Aorta (tissue), 5 donors: ENCODE measurements around the gene PDE4B. TPM values are rescaled to one million over a fixed set of nuclear protein-coding genes. Genes with fewer than 3 reads are reported as not detected.
"Not testable (repeated sequence)": the region's sequence is repeated elsewhere in the genome, so short reads cannot be mapped to it uniquely, and the experiment has no call there.

Experiments
- ATAC-seq: fragments of 200-7000 bp; cut with Tn5 transposase; one replicate; pipeline ENCODE4 v1.9.1; 2022; ENCODE audit warnings: moderate library complexity; ENCODE audit not compliant: low FRiP score
- DNase-seq, 2 donors: peaks; one replicate each; pipeline ENCODE4 v3.0.0-alpha.2; 2020
- H3K27ac ChIP-seq, 2 donors: one replicate each; pipeline ENCODE4 v1.5.1; 2013; ENCODE audit warnings: low read length in 2 of 2, mild to moderate bottlenecking in 2 of 2, moderate library complexity in 2 of 2, control low read depth in 1 of 2, inconsistent platforms in 1 of 2, low read depth in 1 of 2
- H3K27me3 ChIP-seq, 2 donors: one replicate each; pipeline ENCODE4 v1.6.1; 2013; ENCODE audit warnings: control low read depth in 1 of 2, low read length in 1 of 2, mild to moderate bottlenecking in 1 of 2, moderate library complexity in 1 of 2; ENCODE audit not compliant: insufficient read depth in 2 of 2, control insufficient read depth in 1 of 2
- H3K36me3 ChIP-seq, 2 donors: one replicate each; pipeline ENCODE4 v1.6.1; 2013; ENCODE audit warnings: control low read depth in 1 of 2, low read length in 1 of 2, mild to moderate bottlenecking in 1 of 2; ENCODE audit not compliant: insufficient read depth in 2 of 2, control insufficient read depth in 1 of 2
- H3K4me1 ChIP-seq, 2 donors: one replicate each; pipeline ENCODE4 v1.6.1; 2013; ENCODE audit warnings: low read length in 2 of 2, control low read depth in 1 of 2, mild to moderate bottlenecking in 1 of 2, moderate library complexity in 1 of 2; ENCODE audit not compliant: insufficient read depth in 2 of 2, control insufficient read depth in 1 of 2
- H3K4me3 ChIP-seq, 2 donors: one replicate each; pipeline ENCODE4 v1.5.1; 2013; ENCODE audit warnings: low read length in 2 of 2, control low read depth in 1 of 2, mild to moderate bottlenecking in 1 of 2
- H3K9me3 ChIP-seq: one replicate; pipeline ENCODE4 v1.6.1; 2013; ENCODE audit warnings: mild to moderate bottlenecking, low read length; ENCODE audit not compliant: control insufficient read depth
- WGBS, 2 donors: extraction: QIAGEN DNeasy Blood & Tissue Kit; methylation state at CpG; one replicate each; pipeline ENCODE4 v1.1.7; 2013; 5-methylcytosine and 5-hydroxymethylcytosine counted together
- intact Hi-C, 2 donors: fragments of 100-400 bp; cut with DNase I; formaldehyde crosslinking; loops; one replicate each; pipeline versions ENCODE4 v1.14.2 to v1.15.0; 2022
- polyA plus RNA-seq, 2 donors: library from polyadenylated mRNA; stranded (reverse); fragments of 200-250 nt; gene quantifications; one replicate each; pipeline ENCODE4 v1.2.3, GENCODE V29; 2013
- total RNA-seq, 2 donors: library from RNA; stranded (reverse); fragmentation: NEBNext Ultra II Directional; extraction: Animal tissue kit (Norgen Biotek cat#: 25700); gene quantifications; one replicate each; pipeline ENCODE4 v1.2.1, GENCODE V29; 2021
- donor health status: healthy with polysubstance abuse.
- donor health status: Bipolar disorder and iron deficiency.
- donor health status: DM: no; HTN: no; CAD: no.
- donor health status: DM: no; HTN: no; CAD: no.
- donor health status: DM: yes; HTN: yes; CAD: no.

PDE4B gene
- total and polyA plus RNA-seq, 4 donors = 4.8 to 24.5 (median 12.5) TPM

DNA sequence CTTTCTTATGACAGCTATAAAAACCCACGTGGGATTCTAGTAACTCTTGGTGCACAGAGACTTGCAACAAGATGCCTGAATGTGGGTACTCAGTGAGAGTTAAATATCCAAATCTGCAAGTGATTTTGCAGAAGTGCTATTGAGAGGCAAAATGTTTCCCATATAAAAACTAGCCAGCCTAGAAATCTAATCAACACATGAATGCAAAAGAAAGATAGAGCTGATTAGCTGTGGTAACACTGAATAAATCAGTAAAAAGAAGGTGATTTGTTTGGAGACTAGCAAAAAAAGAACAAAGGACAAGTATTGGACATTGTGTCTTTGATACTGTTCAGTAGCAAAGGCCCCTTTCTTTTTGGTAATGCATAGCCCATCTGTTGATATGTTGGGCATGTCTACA lies 527.5 kb downstream of the PDE4B start:
- Histone ChIP-seq H3K27ac (no peak overlapping the region), H3K4me1 (peaks cover 0 to 3% of the 10 kb centered on the region in 2 donors), H3K27me3 (no peaks in the 10 kb centered on the region), H3K36me3 (no peaks in the 10 kb centered on the region), H3K9me3 (no peaks in the 10 kb centered on the region), H3K4me3 (no peak overlapping the region)
- 44 to 49% methylated on average over 1 of the region's 1 CpG for WGBS, 2 donors
- DNase-seq (no peak), ATAC-seq (no peak)
- intact Hi-C loops = loop anchor here in 1 of 2 donors (5.0 kb wide), 1 partner anchor 53 kb away; no protein-coding TSS in a partner anchor

DNA sequence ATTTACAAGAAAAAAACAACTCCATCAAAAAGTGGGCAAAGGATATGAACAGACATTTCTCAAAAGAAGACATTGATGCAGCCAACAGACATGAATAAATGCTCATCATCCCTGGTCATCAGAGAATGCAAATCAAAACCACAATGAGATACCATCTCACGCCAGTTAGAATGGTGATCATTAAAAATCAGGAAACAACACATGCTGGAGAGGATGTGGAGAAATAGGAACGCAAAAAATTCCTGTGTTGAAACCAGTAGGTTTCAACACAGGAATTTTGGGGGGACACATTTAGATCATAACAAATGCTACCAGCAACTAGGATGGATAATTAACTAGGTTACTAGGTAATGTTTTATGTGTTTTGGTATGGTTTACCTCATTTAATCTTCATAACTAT lies 529.8 kb downstream of the PDE4B start:
- not testable (repeated sequence) for H3K9me3 ChIP-seq, H3K36me3 ChIP-seq, H3K27me3 ChIP-seq, H3K27ac ChIP-seq, ATAC-seq, H3K4me3 ChIP-seq, H3K4me1 ChIP-seq, DNase-seq
- 96 to 97% methylated on average over 2 of the region's 2 CpGs for WGBS, 2 donors
- intact Hi-C loops = loop anchor here in 1 of 2 donors (5.0 kb wide), 1 partner anchor 55 kb away; no protein-coding TSS in a partner anchor

DNA sequence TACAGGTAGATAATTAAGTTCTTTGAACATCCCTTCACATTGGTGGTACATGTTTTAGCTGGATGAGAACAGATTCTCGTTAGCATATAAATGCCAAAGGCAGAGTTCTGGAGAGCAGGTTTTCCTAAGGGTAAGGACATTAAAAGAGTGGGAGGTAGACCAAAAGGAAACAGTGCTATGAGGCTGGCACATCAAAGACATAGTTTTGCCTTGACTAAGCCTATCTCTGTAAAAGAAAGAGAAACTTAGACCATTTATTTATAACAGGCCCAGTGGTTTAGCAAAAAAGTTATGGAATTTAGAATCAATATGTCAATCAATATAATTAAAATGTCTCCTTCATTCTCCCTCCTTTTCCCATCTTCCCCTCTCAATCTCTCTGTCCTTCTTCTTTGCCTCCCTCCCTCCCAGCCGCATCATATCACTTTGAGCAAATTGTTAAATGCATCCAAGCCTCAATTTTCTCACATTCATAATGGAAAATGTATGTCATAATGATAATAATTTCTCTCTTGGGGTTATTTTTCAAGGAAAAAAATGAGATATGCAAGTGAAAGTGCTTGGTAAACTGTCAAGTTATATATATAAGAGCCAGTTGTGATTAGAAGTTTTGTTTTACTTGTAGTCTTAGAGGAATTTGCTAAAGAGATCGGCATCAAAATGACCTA lies 531.4 kb downstream of the PDE4B start:
- intact Hi-C loops = loop anchor here in 1 of 2 donors (5.0 kb wide), 1 partner anchor 57 kb away; no protein-coding TSS in a partner anchor
- no peak for ATAC-seq
- WGBS, 2 donors = 40 to 48% methylated on average over 3 of the region's 3 CpGs

DNA sequence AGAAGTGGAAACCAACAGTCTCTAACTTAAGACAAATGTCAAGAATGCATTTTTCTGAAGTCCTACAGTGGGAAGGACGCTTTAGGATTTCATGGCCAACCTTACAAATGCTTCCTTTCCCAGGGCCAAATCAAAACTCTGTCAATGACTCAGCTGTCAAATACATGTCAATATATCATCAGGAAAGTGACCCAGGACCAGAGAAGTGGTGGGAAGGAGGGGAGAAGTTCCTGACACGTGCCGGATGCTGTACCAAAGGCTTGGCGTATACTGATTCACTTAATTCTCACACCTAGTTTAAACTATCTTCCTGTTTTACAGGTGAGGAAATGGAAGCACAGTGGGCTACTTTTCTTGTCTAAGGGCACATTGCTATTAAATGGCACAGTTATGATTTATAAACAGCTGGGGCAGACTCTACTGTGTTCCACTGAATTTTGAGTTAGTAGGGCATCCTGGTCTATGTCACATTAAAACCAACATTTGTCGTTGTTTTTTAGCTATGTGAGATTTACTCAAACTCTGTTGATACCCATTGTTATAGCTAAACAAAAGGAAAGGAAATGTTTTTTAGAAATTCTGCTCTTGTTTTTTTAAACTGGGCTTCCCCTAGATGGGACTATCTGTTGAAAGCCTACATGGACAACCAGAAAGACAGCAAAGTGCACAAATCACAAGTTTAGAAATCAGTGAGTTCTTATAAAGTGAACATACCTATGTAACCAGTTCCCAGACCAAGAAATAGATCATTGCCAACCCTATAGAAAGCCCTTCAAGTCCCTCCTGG lies 533.1 kb downstream of the PDE4B start:
- WGBS, 2 donors = 95 to 96% methylated on average over 5 of the region's 5 CpGs
- H3K27ac ChIP-seq = no peak overlapping the region
- DNase-seq = no peak
- H3K27me3 ChIP-seq = no peaks in the 10 kb centered on the region
- no peaks in the 10 kb centered on the region for H3K9me3 ChIP-seq
- H3K4me1 ChIP-seq = no peaks in the 10 kb centered on the region
- H3K36me3 ChIP-seq = no peaks in the 10 kb centered on the region
- ATAC-seq = no peak
- intact Hi-C loops = no loop called here
- H3K4me3 ChIP-seq = no peak overlapping the region

More for the DNA sequence above, 531.4 kb downstream of the PDE4B start:
- no peaks in the 10 kb centered on the region for H3K4me1 ChIP-seq
- no peaks in the 10 kb centered on the region for H3K36me3 ChIP-seq
- DNase-seq = no peak
- H3K4me3 ChIP-seq = no peak overlapping the region
- no peak overlapping the region for H3K27ac ChIP-seq
- no peaks in the 10 kb centered on the region for H3K27me3 ChIP-seq
- no peaks in the 10 kb centered on the region for H3K9me3 ChIP-seq

DNA sequence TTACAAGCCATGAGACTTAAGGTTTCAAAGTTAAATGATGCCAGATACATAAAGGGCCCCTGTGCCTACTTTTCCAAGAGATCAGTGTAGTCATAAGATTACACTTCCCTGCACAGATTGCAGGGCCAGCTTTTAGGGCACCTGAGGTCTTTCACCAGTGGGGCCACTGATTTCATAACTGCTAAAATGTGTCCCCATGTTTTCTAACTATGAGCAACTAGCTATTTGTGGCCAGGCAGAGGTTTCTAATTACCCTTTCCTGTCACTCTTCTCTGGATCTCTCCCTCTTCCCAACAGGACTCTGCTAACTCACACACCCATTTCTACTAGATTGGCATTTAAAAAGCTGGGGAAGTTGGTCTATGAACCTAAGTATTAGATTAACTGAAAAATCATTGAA lies 534.2 kb downstream of the PDE4B start:
- no peak for ATAC-seq
- no peak overlapping the region for H3K4me3 ChIP-seq
- intact Hi-C loops = no loop called here

DNA sequence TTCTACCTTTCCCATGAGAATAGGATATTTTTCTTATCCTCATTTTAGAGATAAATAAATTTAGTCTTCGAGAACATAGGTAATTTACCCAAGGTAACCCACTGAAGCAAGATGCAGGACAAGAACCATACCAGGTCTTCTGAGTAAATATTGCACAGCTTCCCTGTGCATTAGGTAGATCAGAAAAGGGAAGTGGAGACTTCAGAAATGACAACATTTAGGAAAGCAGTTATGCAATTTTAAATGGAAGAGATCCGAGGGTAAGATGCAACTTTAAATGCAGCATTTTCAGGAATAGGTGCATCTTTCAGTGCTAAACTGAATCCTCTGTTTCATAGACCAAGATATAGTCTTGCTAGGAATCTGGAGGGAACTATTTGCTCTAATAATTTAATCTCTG lies 534.9 kb downstream of the PDE4B start:
- Histone ChIP-seq H3K27me3 (no peaks in the 10 kb centered on the region), H3K4me3 (no peak overlapping the region), H3K27ac (no peak overlapping the region), H3K36me3 (no peaks in the 10 kb centered on the region), H3K9me3 (no peaks in the 10 kb centered on the region), H3K4me1 (no peaks in the 10 kb centered on the region)
- ATAC-seq (no peak), DNase-seq (no peak)
- intact Hi-C loops = no loop called here
- 94 to 98% methylated on average over 2 of the region's 2 CpGs for WGBS, 2 donors

More for the DNA sequence above, 534.2 kb downstream of the PDE4B start:
- Histone ChIP-seq H3K36me3 (no peaks in the 10 kb centered on the region), H3K9me3 (no peaks in the 10 kb centered on the region), H3K27ac (no peak overlapping the region), H3K27me3 (no peaks in the 10 kb centered on the region), H3K4me1 (no peaks in the 10 kb centered on the region)
- DNase-seq = no peak

DNA sequence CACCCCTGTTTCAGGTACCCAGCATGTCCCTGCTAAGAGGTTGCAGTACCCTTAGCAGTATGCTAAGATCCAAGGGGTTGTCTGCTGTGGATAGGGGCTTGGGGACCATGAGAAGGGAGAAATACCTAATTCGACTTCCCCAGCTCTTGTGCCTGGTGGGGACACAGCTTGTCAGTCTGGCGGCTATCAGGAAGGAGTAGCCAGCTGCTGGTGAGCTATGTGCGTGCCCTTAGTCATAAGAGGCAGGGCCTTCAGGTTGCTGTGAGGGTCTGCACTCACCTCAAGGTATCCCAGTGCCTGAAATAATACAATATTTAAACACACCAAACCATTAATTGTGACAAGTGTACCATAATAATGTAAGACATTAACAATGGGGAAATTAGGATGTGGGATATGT lies 536.2 kb downstream of the PDE4B start:
- Histone ChIP-seq H3K27ac (no peak overlapping the region), H3K36me3 (no peaks in the 10 kb centered on the region), H3K27me3 (no peaks in the 10 kb centered on the region), H3K4me1 (no peaks in the 10 kb centered on the region), H3K4me3 (no peak overlapping the region), H3K9me3 (no peaks in the 10 kb centered on the region)
- no peak for DNase-seq
- intact Hi-C loops = no loop called here
- no peak for ATAC-seq
- 93 to 95% methylated on average over 3 of the region's 3 CpGs for WGBS, 2 donors

DNA sequence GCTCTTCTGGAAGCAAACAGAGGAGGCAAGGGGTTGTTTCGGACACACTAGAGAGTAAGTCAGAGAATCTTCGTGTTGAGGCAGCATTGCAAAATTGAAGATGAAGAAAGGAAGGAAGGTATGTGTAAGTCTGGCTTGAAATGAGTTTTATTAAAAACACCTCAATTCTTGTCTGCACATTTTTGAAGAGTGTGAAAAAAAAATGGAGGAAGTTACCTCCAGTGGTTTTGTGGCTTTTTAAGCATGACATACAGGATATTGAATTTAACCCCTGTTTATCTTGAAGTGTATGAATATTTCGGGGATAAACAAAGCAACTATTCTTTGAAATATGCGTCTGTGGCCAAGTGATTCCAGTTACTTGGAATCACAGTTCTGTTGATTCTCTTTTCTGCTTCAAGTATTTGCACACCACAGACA lies 538.0 kb downstream of the PDE4B start:
- no peak overlapping the region for H3K27ac ChIP-seq
- peaks cover 0 to 7% of the 10 kb centered on the region in 2 donors for H3K4me1 ChIP-seq
- H3K36me3 ChIP-seq = no peaks in the 10 kb centered on the region
- H3K27me3 ChIP-seq = no peaks in the 10 kb centered on the region
- 73% methylated on average over 4 of the region's 4 CpGs for WGBS, 2 donors
- no peaks in the 10 kb centered on the region for H3K9me3 ChIP-seq
- no peak for ATAC-seq
- H3K4me3 ChIP-seq = no peak overlapping the region
- no peak for DNase-seq
- intact Hi-C loops = loop anchor here (1.0 to 10.0 kb wide), 5 partner anchors 13 to 117 kb away; no protein-coding TSS in a partner anchor
